Upper lobe of right lung (tissue), 1 donor: Measurements from ENCODE around the gene ERVK3-1. TPM values are rescaled to one million over a fixed set of nuclear protein-coding genes. Genes with fewer than 3 reads are reported as not detected.
"Not testable (repeated sequence)": the region's sequence is repeated elsewhere in the genome, so short reads cannot be mapped to it uniquely, and the experiment has no call there.

ENCODE experiments used
- ATAC-seq: fragments of 200-7000 bp; cut with Tn5 transposase; one replicate; pipeline ENCODE4 v1.9.1; 2020; ENCODE audit warnings: mild to moderate bottlenecking, moderate library complexity
- DNase-seq: peaks from one replicate; pipeline ENCODE4 v3.0.0-alpha.2; 2020
- H3K27ac ChIP-seq: fragments of 200-600 bp; one replicate; pipeline ENCODE4 v1.8.0; 2022
- H3K27me3 ChIP-seq: fragments of 200-600 bp; one replicate; pipeline ENCODE4 v1.8.0; 2022; ENCODE audit warnings: mild to moderate bottlenecking
- H3K36me3 ChIP-seq: fragments of 200-600 bp; one replicate; pipeline ENCODE4 v1.8.0; 2022
- H3K4me1 ChIP-seq: fragments of 200-600 bp; one replicate; pipeline ENCODE4 v1.8.0; 2022
- H3K4me3 ChIP-seq: fragments of 200-600 bp; one replicate; pipeline ENCODE4 v1.8.0; 2022; ENCODE audit warnings: mild to moderate bottlenecking
- H3K9me3 ChIP-seq: fragments of 200-600 bp; one replicate; pipeline ENCODE4 v1.8.0; 2022
- CTCF ChIP-seq: fragments of 200-600 bp; IDR thresholded peaks from one replicate; pipeline ENCODE4 v1.8.0; 2022; ENCODE audit warnings: antibody characterized with exemption
- intact Hi-C: fragments of 100-400 bp; cut with DNase I; formaldehyde crosslinking; loops from one replicate; pipeline ENCODE4 v1.11.0; 2022
- total RNA-seq: library from RNA; stranded (reverse); fragmentation: NEBNext Ultra II Directional; extraction: Animal tissue kit (Norgen Biotek cat#: 25700); gene quantifications from one replicate; pipeline ENCODE4 v1.2.1, GENCODE V29; 2021
- donor health status: DM: no; HTN: yes; CAD: no; lungs with severe emphysema.

The ERVK3-1 gene
- total RNA-seq, 1 donor from 2014 or later = 34.8 TPM

- H3K4me3 ChIP-seq = peak overlapping the region; percentile 73
- H3K36me3 ChIP-seq = no peaks in the 10 kb centered on the region
- intact Hi-C loops = no loop called here
- H3K4me1 ChIP-seq = peaks cover 5% of the 10 kb centered on the region
- H3K27ac ChIP-seq = peak overlapping the region; percentile 79
- peak; percentile 79 for DNase-seq
- peak; percentile 97 for ATAC-seq
- no peaks in the 10 kb centered on the region for H3K9me3 ChIP-seq
- TF ChIP-seq CTCF = no peak
- peaks cover 14% of the 10 kb centered on the region for H3K27me3 ChIP-seq
Measured at GRCh38 chr19:58346961-58347929, 42.1 kb downstream of the ERVK3-1 start.

- H3K27ac ChIP-seq = peak overlapping the region; percentile 65
- H3K36me3 ChIP-seq, H3K4me1 ChIP-seq, H3K9me3 ChIP-seq, intact Hi-C loops, DNase-seq, ATAC-seq: not testable (repeated sequence)
- H3K4me3 ChIP-seq = peak overlapping the region; percentile 73
- H3K27me3 ChIP-seq = peaks cover 14% of the 10 kb centered on the region
Measured at GRCh38 chr19:58348080-58348479, 42.9 kb downstream of the ERVK3-1 start.

GRCh38 chr19:58349590-58349989 lies 44.4 kb downstream of the ERVK3-1 start:
- DNase-seq (no peak), ATAC-seq (no peak)
- H3K9me3 ChIP-seq = no peaks in the 10 kb centered on the region
- H3K4me1 ChIP-seq = peaks cover 5% of the 10 kb centered on the region
- TF ChIP-seq CTCF = no peak
- intact Hi-C loops = no loop called here
- H3K27me3 ChIP-seq = peaks cover 14% of the 10 kb centered on the region
- H3K27ac ChIP-seq = no peak overlapping the region
- H3K4me3 ChIP-seq = no peak overlapping the region
- no peaks in the 10 kb centered on the region for H3K36me3 ChIP-seq

- DNase-seq (no peak), ATAC-seq (no peak)
- no peaks in the 10 kb centered on the region for H3K9me3 ChIP-seq
- no peak overlapping the region for H3K27ac ChIP-seq
- H3K36me3 ChIP-seq = no peaks in the 10 kb centered on the region
- peaks cover 14% of the 10 kb centered on the region for H3K27me3 ChIP-seq
- peaks cover 5% of the 10 kb centered on the region for H3K4me1 ChIP-seq
- TF ChIP-seq CTCF = no peak
- intact Hi-C loops = no loop called here
- no peak overlapping the region for H3K4me3 ChIP-seq
Measured at GRCh38 chr19:58350001-58350861, 45.1 kb downstream of the ERVK3-1 start.

DNA sequence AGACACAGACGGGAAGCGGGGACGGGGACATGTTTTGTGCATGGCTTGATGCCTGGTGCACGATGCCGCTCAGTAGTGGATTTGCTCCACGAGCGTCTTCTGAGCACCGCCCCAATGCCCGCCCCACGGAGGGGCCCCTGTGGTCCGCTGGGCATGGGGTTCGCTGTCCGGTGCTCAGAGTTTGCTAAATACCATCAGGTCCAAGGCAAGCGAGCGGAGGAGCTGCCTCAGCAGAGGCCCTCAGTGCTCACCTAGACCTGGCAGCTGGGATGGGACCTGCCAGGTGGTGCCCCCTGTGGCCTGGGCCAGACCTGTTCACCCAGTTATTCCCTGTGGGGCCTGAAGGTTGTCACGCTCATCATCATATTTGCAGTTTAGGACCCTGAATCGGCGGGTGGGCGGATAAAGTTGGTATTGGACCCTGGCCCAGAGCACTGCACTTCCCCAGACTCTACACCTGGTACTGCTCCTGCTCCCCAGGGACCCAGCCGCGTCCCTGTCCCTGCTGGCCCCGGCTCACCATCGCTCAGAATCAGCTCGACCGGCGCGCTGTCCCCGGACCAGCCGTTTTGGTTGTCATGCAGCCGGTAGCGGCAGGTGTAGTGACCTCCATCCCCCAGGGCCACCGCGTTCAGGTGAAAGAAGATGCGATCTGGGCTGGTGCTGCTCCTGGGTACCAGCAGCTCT lies 45.8 kb downstream of the ERVK3-1 start:
- no peaks in the 10 kb centered on the region for H3K9me3 ChIP-seq
- H3K4me3 ChIP-seq = no peak overlapping the region
- H3K36me3 ChIP-seq = no peaks in the 10 kb centered on the region
- DNase-seq (no peak), ATAC-seq (no peak)
- H3K27me3 ChIP-seq = peaks cover 14% of the 10 kb centered on the region
- TF ChIP-seq CTCF = no peak
- H3K27ac ChIP-seq = no peak overlapping the region
- peaks cover 7% of the 10 kb centered on the region for H3K4me1 ChIP-seq
- intact Hi-C loops = no loop called here
